Osteoblast (primary cell): Measurements from ENCODE around the gene RGS13. TPM values are rescaled to one million over a fixed set of nuclear protein-coding genes. Genes with fewer than 3 reads are reported as not detected.
"Not testable (repeated sequence)": the region's sequence is repeated elsewhere in the genome, so short reads cannot be mapped to it uniquely, and the experiment has no call there.

Experiments used
- DNase-seq: peaks from one replicate; pipeline ENCODE4 v3.0.0; 2011; ENCODE audit warnings: low spot score, mixed read lengths; ENCODE audit not compliant: insufficient read length; ENCODE audit errors: missing footprints
- H2AFZ ChIP-seq: 2 replicates; pipeline ENCODE4 v1.6.0; 2011; ENCODE audit warnings: mild to moderate bottlenecking, low read length
- H3K27ac ChIP-seq: 2 replicates; pipeline ENCODE4 v1.5.1; 2011; ENCODE audit warnings: mild to moderate bottlenecking, low read depth, low read length, moderate library complexity
- H3K27me3 ChIP-seq: 2 replicates; pipeline ENCODE4 v1.6.0; 2012; ENCODE audit warnings: mild to moderate bottlenecking, control low read depth, inconsistent platforms, low read length, moderate library complexity; ENCODE audit not compliant: insufficient read depth
- H3K36me3 ChIP-seq: 2 replicates; pipeline ENCODE4 v1.5.1; 2011; ENCODE audit warnings: mild to moderate bottlenecking, low read length, control low read depth, moderate library complexity; ENCODE audit not compliant: insufficient read depth
- H3K4me1 ChIP-seq: 2 replicates; pipeline ENCODE4 v1.5.1; 2011; ENCODE audit warnings: mild to moderate bottlenecking, low read length, control low read depth, moderate library complexity; ENCODE audit not compliant: insufficient read depth
- H3K4me2 ChIP-seq: 2 replicates; pipeline ENCODE4 v1.6.0; 2011; ENCODE audit warnings: mild to moderate bottlenecking, low read length; ENCODE audit not compliant: insufficient read depth
- H3K4me3 ChIP-seq: fragments of 200-600 bp; sonication (generic); 3 replicates; pipeline ENCODE4 v1.5.1; 2012; ENCODE audit warnings: mild to moderate bottlenecking, low read length, inconsistent platforms; ENCODE audit not compliant: insufficient read depth
- H3K79me2 ChIP-seq: 2 replicates; pipeline ENCODE4 v1.6.0; 2012; ENCODE audit warnings: mild to moderate bottlenecking, low read length, control low read depth, inconsistent platforms; ENCODE audit not compliant: insufficient read depth
- H3K9me3 ChIP-seq: 2 replicates; pipeline ENCODE4 v1.5.1; 2011; ENCODE audit warnings: low read depth, low read length, control low read depth
- H4K20me1 ChIP-seq: 2 replicates; pipeline ENCODE4 v1.6.0; 2012; ENCODE audit warnings: mild to moderate bottlenecking, low read length, control low read depth; ENCODE audit not compliant: insufficient read depth
- total RNA-seq: library from RNA; depleted of rRNA; stranded (reverse); fragments of >200 nt; gene quantifications from 2 replicates; pipeline ENCODE4 v1.2.3, GENCODE V29; 2012
- TF ChIP-seq, protein P1 (sequence below): IDR thresholded peaks from 2 replicates; pipeline ENCODE4 v1.5.1; 2011; ENCODE audit warnings: mild to moderate bottlenecking, low read depth, low read length, moderate library complexity; ENCODE audit errors: extremely low read depth

The RGS13 gene
- total RNA-seq, 1 donor = not detected

- TF ChIP-seq, protein P1, sequence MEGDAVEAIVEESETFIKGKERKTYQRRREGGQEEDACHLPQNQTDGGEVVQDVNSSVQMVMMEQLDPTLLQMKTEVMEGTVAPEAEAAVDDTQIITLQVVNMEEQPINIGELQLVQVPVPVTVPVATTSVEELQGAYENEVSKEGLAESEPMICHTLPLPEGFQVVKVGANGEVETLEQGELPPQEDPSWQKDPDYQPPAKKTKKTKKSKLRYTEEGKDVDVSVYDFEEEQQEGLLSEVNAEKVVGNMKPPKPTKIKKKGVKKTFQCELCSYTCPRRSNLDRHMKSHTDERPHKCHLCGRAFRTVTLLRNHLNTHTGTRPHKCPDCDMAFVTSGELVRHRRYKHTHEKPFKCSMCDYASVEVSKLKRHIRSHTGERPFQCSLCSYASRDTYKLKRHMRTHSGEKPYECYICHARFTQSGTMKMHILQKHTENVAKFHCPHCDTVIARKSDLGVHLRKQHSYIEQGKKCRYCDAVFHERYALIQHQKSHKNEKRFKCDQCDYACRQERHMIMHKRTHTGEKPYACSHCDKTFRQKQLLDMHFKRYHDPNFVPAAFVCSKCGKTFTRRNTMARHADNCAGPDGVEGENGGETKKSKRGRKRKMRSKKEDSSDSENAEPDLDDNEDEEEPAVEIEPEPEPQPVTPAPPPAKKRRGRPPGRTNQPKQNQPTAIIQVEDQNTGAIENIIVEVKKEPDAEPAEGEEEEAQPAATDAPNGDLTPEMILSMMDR = no peak
- no peak for DNase-seq
- Histone ChIP-seq H3K4me3 (no peak overlapping the region), H3K4me1 (no peaks in the 10 kb centered on the region), H3K9me3 (no peaks in the 10 kb centered on the region), H3K4me2 (no peak overlapping the region), H3K27me3 (no peaks in the 10 kb centered on the region), H3K27ac (no peak overlapping the region), H4K20me1 (no peaks in the 10 kb centered on the region), H3K79me2 (no peaks in the 10 kb centered on the region), H3K36me3 (no peaks in the 10 kb centered on the region), H2AFZ (no peak overlapping the region)
These were observed 39.8 kb downstream of the RGS13 start for GRCh38 chr1:192675716-192676115.

GRCh38 chr1:192678099-192678498 lies 42.2 kb downstream of the RGS13 start:
- H3K4me1 ChIP-seq = no peaks in the 10 kb centered on the region
- no peaks in the 10 kb centered on the region for H3K27me3 ChIP-seq
- H2AFZ ChIP-seq = no peak overlapping the region
- H4K20me1 ChIP-seq = no peaks in the 10 kb centered on the region
- H3K79me2 ChIP-seq = no peaks in the 10 kb centered on the region
- no peak overlapping the region for H3K4me2 ChIP-seq
- H3K27ac ChIP-seq = no peak overlapping the region
- TF ChIP-seq, protein P1 = no peak
- no peak overlapping the region for H3K4me3 ChIP-seq
- DNase-seq = no peak
- no peaks in the 10 kb centered on the region for H3K9me3 ChIP-seq
- no peaks in the 10 kb centered on the region for H3K36me3 ChIP-seq

GRCh38 chr1:192682335-192682734 lies 46.4 kb downstream of the RGS13 start:
- no peaks in the 10 kb centered on the region for H3K36me3 ChIP-seq
- DNase-seq = no peak
- no peaks in the 10 kb centered on the region for H4K20me1 ChIP-seq
- H3K79me2 ChIP-seq = no peaks in the 10 kb centered on the region
- H3K27me3 ChIP-seq = no peaks in the 10 kb centered on the region
- no peaks in the 10 kb centered on the region for H3K9me3 ChIP-seq
- no peak overlapping the region for H3K4me2 ChIP-seq
- no peaks in the 10 kb centered on the region for H3K4me1 ChIP-seq
- no peak overlapping the region for H3K27ac ChIP-seq
- TF ChIP-seq, protein P1 = no peak
- H2AFZ ChIP-seq = no peak overlapping the region
- no peak overlapping the region for H3K4me3 ChIP-seq

GRCh38 chr1:192683081-192683480 lies 47.1 kb downstream of the RGS13 start:
- H3K4me3 ChIP-seq, DNase-seq, H3K27ac ChIP-seq, H3K27me3 ChIP-seq, H3K9me3 ChIP-seq, H3K4me1 ChIP-seq, H3K36me3 ChIP-seq, H2AFZ ChIP-seq, H3K79me2 ChIP-seq, H4K20me1 ChIP-seq, H3K4me2 ChIP-seq: not testable (repeated sequence)
